ENCODE data around the gene CACNG7.

- TF ChIP-seq CTCF (IDR thresholded peaks at IDR 0.05; ENCODE audit: borderline replicate concordance, extremely low read depth, low read length, poor library complexity, severe bottlenecking) = no peak
- no peak for TF ChIP-seq EZH2 (IDR thresholded peaks at IDR 0.05; ENCODE audit: borderline replicate concordance, low read depth, low read length, severe bottlenecking)
Observed at GRCh38 chr19:53907690-53908089, 1.4 kb upstream of the CACNG7 start.
